NCI-H2196 (cell line): ENCODE measurements around the gene RCL1.
"Not testable (repeated sequence)": the region's sequence is repeated elsewhere in the genome, so short reads cannot be mapped to it uniquely, and the experiment has no call there.

ENCODE experiments used
- DNase-seq: peaks from one replicate; lab custom pipeline; 2025; ENCODE audit not compliant: unreplicated experiment; lab: John Stamatoyannopoulos, UW

Gene RCL1

GRCh38 chr9:4792572-4793458 is at the start of gene RCL1:
Gene RCL1 (plus strand): TSS chr9:4792944. CDS start chr9:4793092, 148 bp downstream.
- peak; percentile 100 for DNase-seq

- no peak for DNase-seq
Observed at GRCh38 chr9:4743131-4743875, 49.4 kb upstream of the RCL1 start.

- no peak for DNase-seq
Observed at GRCh38 chr9:4746278-4747030, 46.3 kb upstream of the RCL1 start.

GRCh38 chr9:4748612-4749011 is 44.1 kb upstream of the RCL1 start:
- DNase-seq: no peak

- DNase-seq: peak; percentile 63
Observed at GRCh38 chr9:4750023-4750673, 42.6 kb upstream of the RCL1 start.

GRCh38 chr9:4754530-4754929 is 38.2 kb upstream of the RCL1 start:
- not testable (repeated sequence) for DNase-seq

- DNase-seq: no peak
Observed at GRCh38 chr9:4755026-4755609, 37.6 kb upstream of the RCL1 start.

GRCh38 chr9:4756420-4756819 is 36.3 kb upstream of the RCL1 start:
- no peak for DNase-seq

- DNase-seq: no peak
Observed at GRCh38 chr9:4760122-4760521, 32.6 kb upstream of the RCL1 start.

GRCh38 chr9:4762108-4762885 is 30.4 kb upstream of the RCL1 start:
- peak; percentile 91 for DNase-seq

- DNase-seq: no peak
Observed at GRCh38 chr9:4762886-4763541, 29.7 kb upstream of the RCL1 start.

GRCh38 chr9:4764033-4764432 is 28.7 kb upstream of the RCL1 start:
- no peak for DNase-seq

- DNase-seq: no peak
Observed at GRCh38 chr9:4768681-4769080, 24.1 kb upstream of the RCL1 start.

GRCh38 chr9:4769321-4770080 is 23.2 kb upstream of the RCL1 start:
- no peak for DNase-seq

GRCh38 chr9:4771788-4772187 is 21.0 kb upstream of the RCL1 start:
- no peak for DNase-seq

GRCh38 chr9:4774209-4774608 is 18.5 kb upstream of the RCL1 start:
- DNase-seq: no peak

- not testable (repeated sequence) for DNase-seq
Observed at GRCh38 chr9:4774958-4775357, 17.8 kb upstream of the RCL1 start.

- DNase-seq: no peak
Observed at GRCh38 chr9:4780651-4781050, 12.1 kb upstream of the RCL1 start.

- no peak for DNase-seq
Observed at GRCh38 chr9:4781408-4781807, 11.3 kb upstream of the RCL1 start.
